GM19463 (cell line): Measurements from ENCODE around the gene CACTIN.
"Not testable (repeated sequence)": the region's sequence is repeated elsewhere in the genome, so short reads cannot be mapped to it uniquely, and the experiment has no call there.

Source experiments
- ATAC-seq: cut with Tn5 transposase; IDR thresholded peaks from one replicate; pipeline ENCODE4 v1.9.1; 2021; ENCODE audit warnings: mild to moderate bottlenecking, moderate library complexity; ENCODE audit not compliant: unreplicated experiment

The CACTIN gene

DNA sequence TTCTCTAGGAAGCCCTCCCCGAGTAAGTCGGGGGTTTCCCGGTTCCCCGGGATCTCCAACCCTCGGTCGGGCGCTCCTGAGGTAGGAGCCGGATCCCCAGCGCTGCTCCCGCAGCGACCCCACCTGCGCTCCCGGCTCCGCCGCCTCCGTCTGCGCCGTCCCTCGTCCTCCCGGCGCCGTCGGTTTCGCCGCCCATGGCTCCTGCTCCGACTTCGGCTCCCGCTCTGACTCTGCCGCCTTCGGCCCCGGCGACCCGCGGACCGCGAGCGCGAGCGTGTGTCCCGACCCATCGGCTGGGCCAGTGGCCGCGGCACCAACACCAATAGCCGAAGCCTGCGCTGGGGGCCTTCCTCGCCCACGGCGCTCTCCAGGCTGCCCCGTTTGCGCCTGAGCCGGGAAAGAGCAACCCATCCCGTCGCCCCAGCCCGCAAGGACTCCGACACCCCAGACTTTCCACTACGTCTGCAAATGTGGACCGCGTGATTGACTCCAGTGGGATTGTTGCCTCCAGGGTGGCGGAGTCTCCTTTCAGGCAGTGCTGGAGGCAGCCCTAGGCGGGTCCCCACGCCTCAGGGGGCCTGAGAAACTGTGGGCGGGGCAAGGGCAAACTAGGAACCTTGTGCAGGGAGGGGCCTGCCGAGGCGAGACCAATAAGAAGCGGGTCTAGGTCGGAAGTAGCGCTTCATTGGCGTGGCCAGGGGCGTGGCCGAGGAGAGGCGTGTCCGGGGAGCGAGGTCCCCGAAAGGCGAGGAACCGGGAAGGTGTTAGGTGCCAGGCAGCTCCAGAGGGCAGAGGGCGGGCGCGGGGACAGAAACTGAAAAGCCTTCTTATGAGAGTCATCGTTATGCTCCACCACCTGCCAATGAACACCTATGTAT, at the start of gene CACTIN:
CACTIN (minus strand) TSS at position 318 of the 878 bp plus-strand sequence; CDS start at position 290, 28 bp downstream.
- peak; percentile 90 for ATAC-seq

DNA sequence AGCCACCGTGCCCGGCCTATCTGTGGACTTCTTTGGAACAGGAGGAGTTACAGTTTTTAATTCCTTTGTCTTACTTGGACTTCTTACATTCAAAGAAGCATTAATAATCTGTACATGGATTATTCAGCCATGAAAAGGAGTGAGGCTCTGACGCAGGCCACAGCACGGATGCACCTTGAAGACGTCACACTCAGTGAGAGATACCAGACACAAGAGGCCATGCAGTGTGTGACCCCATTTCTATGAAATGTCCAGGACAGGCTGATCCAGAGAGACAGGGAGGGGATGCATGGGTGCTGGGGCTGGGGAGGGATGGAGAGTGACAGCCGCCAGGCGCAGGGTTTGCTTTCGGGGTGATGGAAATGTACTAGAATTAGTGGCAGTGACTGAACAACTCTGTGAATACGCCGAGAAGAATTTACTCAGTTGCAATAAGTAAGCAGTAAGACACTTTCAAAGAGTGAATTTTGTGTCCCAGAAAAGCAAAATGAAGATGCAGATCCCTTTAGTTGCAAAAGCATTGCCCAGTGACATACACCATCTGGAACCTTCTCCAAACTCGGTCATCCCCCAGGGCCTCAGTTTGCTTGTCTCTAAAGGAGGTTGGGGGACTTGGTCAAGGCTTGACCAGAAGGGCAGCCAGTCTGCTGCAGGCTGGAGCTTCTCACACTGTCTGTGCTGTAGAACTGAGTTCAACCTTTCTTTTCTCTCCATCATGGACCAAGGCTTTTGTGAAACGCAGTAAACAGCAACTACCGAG, 48.4 kb upstream of the CACTIN start:
- ATAC-seq = no peak

DNA sequence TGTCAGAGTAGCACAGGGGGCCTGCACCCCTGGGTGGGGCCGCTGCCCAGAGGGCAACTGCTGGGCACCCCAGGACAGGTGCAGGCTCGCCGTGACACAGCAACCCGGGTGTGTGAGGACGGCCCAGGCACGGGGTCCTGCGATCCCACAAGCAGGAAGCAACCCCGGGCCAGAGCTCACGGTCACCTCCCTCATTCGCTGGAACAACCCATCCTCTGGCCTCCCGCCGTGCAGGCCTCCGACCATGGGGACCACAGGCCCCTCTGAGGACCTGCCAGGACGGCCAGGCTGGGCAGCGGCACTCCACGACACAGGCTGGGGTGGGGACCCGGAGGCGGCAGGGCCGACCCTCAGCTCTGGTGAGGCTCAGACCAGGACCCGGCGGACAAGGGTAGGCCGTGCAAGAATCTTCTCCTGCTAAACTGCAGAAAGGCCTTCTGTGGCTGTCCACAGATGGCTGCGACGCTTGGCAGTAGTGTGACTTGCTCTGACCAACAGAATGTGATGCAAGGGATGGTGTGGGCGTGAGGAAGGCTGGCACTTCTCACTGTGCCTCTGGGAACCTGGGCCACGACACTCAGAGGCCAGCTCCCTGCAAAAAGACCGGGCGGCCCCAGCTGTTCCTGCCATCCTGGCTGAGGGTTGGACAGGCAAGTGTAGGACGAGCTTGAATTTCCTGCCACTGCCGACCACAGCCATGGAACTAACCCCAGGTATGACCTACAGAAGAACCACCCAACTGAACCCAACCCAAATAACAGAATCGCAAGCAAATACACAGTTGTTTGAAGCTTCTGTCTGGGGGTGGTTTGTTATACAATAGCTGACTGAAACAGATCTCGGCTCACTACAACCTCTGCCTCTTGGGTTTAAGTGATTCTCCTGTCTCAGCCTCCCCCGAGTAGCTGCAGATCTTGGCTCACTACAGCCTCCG, 47.2 kb upstream of the CACTIN start:
- ATAC-seq = no peak

DNA sequence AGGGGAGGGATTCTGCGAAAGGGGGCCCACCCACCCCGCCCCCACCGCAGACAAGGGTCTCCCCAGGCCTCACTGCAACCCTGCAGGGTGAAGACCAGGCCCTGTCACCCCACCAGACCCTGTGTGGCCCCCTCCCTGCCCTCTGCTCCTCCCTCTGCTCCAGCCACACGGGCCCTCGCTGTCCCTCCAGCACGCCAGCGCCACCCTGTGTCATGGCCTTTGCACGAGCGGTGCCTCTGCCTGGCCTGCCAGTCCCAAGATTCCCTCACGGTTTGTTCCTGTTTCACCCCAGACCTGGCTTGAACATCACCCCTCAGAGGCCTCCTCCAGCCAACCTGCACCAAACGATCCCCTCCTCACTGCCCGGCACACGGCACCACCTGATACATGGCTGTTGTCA, 46.4 kb upstream of the CACTIN start:
- ATAC-seq = no peak

DNA sequence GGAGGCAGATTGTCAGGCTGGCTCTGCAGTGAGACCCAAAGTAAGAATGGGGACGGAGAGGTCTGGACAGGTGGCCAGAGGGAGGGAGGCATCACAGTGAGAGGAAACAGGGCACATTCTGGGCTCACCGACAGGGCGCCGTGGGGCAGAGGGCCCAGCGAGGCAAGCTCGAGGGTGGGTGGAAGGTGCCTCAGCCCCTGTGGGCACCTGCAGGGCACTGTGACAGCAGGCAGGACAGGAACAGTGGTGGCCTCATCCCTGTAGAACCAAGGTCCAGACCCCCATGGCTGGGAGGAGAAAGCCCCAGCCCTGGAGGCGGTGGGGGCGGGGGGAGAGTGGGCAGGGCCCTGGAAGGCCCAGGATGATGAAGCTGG, 46.0 kb upstream of the CACTIN start:
- ATAC-seq = no peak

DNA sequence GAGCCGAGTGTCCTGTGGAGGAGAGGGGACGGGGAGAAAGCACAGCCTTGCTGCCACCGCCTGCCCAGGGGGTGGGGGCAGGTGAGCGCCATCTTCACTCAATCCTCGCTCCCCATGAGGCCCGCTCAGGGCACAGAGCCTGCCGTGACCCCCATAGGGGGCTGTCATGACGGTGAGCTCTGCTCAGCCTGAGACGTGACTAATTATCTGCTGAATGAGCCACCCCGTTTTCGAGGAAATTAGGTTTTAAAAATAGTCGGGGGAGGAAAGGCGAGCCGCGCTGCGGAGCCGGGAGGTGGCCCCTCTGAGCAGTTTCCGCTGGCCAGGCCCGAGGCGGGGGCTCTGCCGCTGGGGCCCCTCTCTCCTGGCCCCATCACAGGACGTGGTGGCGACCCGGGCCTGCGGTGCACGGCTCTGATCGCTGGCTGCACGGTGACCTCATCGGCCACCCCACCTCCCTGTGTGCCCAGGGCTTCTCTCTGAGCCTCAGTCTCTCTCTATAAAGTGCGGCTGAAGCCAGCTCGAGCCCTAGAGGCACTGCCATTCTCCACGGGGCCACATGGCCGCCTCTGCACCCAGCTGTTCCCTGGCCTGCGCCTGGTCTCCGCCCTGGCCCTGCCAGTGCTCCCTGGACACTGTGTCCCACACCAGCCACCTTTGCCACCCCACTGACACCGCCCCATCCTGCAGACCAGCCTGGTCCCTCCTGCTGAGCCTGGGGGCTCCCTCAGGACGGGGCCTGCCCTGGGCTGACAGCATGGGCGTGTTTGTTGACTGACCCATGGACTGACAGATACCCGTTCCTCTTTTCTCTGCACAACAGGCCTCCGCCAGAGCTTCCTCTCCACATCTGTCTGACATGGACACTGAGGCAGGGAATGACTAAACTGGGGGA, 45.3 kb upstream of the CACTIN start:
- no peak for ATAC-seq

DNA sequence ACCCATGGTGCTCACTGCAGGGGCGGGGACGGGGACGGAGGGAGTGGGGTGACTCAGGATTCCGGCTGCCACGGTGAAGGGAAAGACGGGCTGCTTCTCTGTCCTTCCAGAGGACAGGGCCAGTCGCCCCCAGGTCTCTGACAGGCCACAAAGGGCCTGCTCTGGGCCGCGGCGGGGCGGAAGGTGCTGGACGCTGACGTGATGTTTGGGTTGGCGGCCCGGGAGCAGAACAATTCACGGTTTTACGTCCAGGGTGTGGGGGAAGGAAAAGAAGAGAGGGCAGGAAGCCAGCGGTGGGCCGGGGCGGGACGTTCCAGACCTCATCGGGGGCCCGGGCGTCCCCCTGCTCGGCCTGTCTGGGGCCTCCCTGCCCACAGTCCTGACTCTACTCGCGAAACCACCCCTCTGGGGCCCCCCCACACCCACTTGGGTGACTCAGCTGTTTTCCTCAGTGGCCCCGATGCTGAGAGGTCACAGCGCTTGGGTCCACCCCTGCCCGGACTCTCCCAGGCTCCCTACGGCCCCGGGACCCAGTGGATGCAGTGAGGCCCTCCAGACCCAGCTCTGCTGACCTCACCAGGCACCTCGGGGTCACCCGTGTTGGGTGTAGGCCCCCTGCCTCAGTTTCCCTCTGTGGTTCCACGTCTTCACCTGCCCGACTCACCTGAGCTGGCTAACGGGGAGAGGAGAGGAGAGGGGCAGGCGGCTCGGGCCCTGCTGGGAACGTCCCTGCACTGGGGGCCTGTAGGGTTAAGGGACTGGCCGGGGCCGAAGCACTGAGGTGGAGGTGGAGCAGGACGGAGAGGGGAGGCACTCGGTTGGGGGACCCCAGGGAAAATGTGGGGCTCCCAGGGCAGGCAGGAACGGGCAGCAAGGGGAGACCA, 44.4 kb upstream of the CACTIN start:
- ATAC-seq = no peak

DNA sequence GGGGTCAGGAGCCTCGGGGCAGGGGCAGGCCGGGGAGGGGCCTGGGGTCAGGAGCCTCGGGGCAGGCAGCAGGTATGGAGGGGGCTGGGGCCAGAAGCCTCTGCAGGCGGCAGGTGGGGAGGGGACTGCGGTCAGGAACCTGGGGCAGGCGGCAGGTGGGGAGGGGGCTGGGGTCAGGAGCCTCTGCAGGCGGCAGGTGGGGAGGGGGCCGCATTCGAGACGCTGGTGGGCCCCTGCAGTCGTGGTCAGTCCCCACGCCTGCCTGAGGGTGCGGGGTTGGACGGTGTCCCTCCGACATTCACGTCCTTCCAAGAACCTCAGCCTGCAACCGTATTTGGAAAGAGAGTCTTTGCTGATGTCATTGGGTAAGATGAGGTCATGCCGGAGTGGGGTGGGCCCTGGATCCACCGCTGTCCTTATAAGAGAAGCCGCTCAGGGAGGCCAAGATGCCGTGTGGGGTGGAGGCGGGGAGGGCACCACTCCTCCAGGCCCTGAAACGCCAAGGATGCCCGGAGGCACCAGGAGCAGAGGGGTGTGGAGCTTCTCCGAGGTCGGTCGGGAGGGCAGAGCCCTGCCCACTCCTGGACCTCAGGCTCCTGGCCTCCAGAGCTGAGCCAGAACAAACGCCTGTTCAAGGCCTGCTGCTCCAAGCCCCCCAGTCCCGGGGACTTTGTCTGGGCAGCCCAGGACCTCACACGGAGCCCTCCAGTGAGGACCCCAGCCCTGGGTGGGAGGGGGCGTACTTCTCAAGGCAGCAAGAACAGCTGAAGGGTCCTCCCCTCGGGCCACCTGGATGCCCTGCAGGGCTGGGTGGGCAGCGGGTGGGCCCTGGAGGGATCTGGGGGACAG, 43.6 kb upstream of the CACTIN start:
- ATAC-seq = no peak

DNA sequence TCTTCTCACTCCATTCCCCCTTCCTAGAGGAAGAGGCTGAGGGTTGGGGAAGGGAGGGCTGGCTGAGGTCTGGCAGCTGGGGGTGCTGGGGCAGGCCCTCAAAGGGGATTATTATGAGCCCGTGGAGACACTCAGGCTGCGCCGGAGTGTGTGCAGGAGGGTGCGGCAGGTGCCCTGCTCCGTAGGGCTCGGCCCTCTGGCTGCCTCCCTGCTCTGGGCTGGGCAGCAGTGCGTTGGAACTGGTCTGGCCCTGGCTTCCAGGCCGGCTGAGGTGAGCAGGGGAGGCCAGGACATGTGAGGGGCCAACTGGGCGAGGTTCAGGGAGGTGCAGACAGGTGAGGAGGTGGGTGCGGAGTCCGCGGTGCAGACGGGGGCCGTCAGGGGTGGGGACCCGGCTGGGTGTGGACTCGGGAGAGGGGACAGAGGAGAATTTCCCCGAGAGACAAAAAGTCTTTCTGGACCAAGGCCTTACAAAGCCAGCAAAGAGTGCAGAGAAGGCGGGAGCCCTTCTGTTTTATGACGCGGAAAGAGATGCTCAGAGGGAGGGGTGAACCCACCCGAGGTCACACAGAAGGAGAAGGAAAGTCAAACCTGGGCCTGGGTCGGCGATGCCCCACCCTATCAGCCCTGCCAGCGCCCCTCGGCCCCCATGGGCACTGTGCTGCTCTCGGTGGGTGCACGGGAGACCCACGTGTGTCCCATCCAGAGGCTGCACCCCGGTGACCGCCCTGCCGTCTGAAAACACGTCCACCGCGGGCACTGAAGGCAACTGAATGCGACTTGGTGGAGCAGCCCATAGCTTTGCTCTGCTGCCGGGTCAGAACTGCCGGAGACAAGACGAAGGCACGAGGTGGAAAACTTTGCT, 42.7 kb upstream of the CACTIN start:
- no peak for ATAC-seq

DNA sequence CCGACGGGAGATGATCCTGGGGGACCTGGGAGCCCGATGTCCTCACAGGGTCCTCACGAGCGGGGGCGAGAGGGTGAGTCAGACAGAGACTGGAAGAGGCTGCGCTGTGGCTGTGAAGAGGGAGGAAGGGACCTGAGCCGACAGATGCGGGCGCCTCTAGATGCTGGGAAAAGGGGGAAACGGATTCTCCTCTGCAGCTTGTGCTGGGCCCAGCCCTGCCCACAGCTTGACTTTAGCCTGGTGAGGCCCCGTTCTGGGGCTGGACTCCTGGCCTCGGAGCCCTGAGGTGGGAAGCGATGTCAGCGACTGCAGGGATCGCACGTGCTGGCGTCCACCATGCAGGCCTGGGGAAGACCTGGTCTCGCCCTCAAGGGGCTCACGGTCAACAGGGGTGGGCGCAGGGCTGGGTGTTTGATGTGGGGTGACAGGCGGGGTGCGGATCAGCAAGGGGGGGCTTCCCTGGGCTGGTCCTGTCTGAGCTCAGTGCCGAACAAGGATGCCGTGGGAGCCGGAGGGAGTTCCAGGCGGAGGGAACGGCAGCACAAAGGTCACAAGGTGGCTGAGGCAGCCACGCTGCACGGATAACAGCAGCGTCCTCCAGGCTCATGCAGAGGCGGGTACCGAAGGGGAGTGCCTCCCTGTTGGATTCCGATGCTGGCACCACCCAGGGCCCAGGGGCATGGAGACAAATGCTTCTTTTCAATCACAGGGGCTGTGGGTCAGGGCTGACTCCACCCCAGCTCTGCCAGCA, 41.9 kb upstream of the CACTIN start:
- ATAC-seq = no peak

DNA sequence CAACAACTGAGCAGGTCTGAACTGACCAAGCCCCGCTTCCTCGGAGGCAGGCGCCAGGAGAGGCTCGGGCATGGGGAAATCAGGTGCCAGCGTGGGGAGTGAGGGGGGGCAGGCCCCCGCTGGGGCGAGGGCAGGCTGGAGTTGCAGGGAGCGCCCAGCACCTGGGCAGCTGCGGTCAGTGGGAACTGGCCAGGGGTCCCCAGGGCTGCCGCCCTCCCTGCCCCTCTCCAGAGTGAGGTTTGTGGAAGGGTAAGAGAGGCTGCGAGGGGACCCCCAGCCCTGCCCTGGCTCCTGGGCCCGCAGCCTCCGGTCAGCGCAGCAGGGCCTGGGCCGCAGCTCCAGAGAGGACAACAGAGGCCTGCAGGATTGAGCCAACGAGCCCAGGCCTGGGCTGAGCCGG, 41.2 kb upstream of the CACTIN start:
- ATAC-seq = no peak

DNA sequence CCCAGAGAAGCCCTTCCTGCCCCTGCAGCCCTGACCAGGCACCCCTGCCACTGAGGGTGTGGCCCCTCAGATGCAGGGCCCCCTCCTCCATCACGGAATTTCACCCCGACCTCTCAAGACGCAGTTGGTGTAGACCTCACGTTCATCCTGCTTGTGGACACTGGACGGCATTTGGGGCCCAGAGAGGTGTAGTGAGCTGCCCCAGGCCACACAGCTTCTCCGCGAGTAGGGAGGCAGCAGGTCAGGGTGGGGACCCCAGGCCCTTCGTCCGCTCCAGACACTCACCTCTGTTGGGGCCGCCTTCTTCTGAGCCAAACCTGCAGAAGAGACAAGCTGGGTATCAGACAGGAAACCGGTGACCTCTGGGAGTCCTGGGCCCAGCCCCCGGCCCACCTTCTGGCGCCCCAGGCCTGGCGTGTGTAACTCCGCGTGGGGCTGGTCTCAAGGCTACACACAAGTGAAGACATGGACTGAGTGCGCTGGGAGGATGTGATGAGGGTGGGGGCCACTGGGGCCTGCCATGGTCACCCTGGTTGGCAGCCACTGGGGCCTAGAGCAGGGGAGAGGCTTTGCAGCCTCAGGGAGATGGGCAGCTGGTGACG, 40.5 kb upstream of the CACTIN start:
- ATAC-seq = no peak

DNA sequence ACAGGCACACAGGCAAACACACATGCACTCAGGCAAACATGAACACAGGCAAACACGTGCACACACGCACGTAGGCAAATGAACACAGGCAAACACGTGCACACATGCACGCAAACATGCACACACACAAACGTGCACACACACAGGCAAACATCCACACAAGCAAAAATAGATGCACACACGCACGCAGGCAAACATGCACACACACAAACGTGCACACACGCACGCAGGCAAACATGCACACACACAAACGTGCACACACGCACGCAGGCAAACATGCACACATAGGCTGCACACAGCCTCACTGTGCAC, 39.9 kb upstream of the CACTIN start:
- ATAC-seq = not testable (repeated sequence)

DNA sequence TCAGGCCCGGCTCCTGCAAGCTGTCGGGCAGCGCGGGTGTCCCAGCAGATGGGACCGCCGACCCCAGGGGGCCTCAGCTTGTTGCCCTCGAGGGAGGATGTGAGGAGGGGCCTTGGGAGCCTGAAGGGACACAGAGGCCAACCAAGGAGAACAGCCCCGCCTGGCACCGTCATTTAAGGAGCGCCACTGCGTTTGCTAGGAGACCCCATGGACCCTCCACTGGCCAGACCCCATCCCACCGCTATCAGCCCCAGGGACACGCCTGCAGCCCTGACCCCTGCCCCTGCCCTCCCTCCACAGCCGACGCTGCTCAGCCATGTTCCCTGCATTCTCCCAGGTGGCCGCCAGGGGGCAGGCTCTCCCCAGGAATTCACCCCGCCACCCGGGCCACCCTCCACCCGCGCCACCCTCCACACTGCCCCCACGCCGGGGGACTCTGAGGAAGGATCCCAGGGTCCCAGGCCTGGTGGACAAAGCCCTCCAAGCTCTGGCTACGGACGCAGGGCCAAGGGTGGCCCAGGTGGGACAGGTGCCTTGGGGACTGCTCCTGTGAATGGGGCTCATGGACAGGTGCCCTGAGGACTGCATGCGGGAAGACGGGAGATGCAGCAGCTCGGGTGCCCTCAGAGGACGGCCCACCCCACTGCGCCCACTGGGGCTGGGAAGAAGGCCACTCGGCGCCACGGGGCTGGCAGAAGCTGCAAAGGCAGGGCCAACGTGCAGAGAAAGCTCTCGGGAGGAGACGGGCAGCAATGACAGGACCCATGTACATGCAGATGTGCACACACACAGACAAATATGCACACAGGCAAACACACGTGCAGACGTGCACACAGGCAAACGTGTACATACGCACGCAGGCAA, 39.3 kb upstream of the CACTIN start:
- no peak for ATAC-seq

DNA sequence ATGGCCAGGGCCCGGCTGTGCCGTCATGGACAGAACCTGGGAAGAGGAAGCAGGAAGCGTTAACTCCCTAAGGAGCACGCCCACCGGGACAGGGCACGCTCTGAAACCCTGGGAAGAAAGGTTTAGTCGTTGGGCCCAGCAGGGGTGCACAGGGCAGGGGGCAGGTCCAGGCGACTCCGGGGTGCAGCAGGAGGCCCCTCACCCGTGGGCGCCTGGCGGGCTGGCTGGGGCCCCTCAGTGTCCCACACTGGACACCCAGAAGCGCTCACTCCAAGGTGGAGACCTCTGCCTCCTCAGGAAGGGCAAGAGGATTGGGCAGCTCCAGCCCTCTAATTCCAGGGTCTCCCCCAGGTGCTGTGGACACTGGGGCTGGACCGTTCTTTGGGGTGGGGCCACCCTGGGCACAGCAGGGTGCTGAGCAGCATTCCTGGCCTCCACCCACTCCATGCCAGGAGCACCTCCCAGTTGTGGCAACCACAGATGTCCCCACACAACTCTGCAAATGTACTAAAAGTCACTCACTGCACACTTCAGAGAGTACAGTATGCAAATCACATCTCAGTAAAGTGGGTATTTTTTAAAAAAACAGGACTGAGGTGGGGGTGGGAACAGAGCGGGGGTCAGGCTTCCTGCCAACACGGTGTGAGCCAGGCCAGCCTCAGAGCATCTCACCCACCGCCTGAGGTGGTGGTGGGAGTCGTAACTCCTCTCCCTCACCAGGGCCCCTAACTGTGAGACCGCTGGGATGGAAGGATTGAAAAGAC, 38.5 kb upstream of the CACTIN start:
- ATAC-seq = no peak
